ENCODE measurements around the gene MTOR. TPM values are rescaled to one million over a fixed set of nuclear protein-coding genes. Genes with fewer than 3 reads are reported as not detected.

Gene MTOR
- total RNA-seq, 1 donor from 2014 or later = 43.6 TPM

- Mint-ChIP-seq H3K9me3 (ENCODE audit: unreplicated experiment) (no peaks in the 10 kb centered on the region), H3K4me1 (ENCODE audit: low read depth, unreplicated experiment) (no peaks in the 10 kb centered on the region), H3K27ac (ENCODE audit: unreplicated experiment) (no peak overlapping the region), H3K36me3 (ENCODE audit: low read depth, unreplicated experiment) (peaks cover 38% of the 10 kb centered on the region), H3K4me3 (ENCODE audit: unreplicated experiment) (no peak overlapping the region), H3K27me3 (ENCODE audit: low read depth, unreplicated experiment) (no peaks in the 10 kb centered on the region)
- H3K9ac ChIP-seq (ENCODE audit: low read length) = no peak overlapping the region
- DNase-seq (ENCODE audit: low read depth) = no peak
- no peaks in the 10 kb centered on the region for H3K79me2 ChIP-seq (ENCODE audit: insufficient read depth, low read length)
- H3K4me1 ChIP-seq (ENCODE audit: insufficient read depth, low read length) = no peaks in the 10 kb centered on the region
- H3K27me3 ChIP-seq (ENCODE audit: insufficient read depth, low read length) = no peaks in the 10 kb centered on the region
- FAIRE-seq = no peak
- no peak overlapping the region for H3K4me2 ChIP-seq (ENCODE audit: low read length)
- TF ChIP-seq CTCF (IDR thresholded peaks at IDR 0.05; ENCODE audit: insufficient read depth, low read depth, low read length) (no peak), EZH2 (IDR thresholded peaks at IDR 0.05; ENCODE audit: insufficient read depth, low read length) (no peak)
- peaks cover 58% of the 10 kb centered on the region for H3K36me3 ChIP-seq (ENCODE audit: insufficient read depth, low read length)
- no peak overlapping the region for H2AFZ ChIP-seq (ENCODE audit: low read depth, low read length)
- no peak overlapping the region for H3K27ac ChIP-seq (ENCODE audit: low read depth, low read length)
- H3K4me3 ChIP-seq (ENCODE audit: insufficient read depth, low read depth, low read length) = no peak overlapping the region
- H4K20me1 ChIP-seq (ENCODE audit: insufficient read depth, low read length) = no peaks in the 10 kb centered on the region
- no peaks in the 10 kb centered on the region for H3K9me3 ChIP-seq (ENCODE audit: insufficient read depth, low read depth, low read length)
These were observed 136.4 kb downstream of the MTOR start for GRCh38 chr1:11125931-11126330.

GRCh38 chr1:11124965-11125364, 137.4 kb downstream of the MTOR start:
- no peak overlapping the region for H3K4me3 Mint-ChIP-seq (ENCODE audit: unreplicated experiment)
- Histone ChIP-seq H2AFZ (ENCODE audit: low read depth, low read length) (no peak overlapping the region), H3K36me3 (ENCODE audit: insufficient read depth, low read length) (peaks cover 60% of the 10 kb centered on the region), H3K9ac (ENCODE audit: low read length) (no peak overlapping the region), H3K9me3 (ENCODE audit: insufficient read depth, low read depth, low read length) (no peaks in the 10 kb centered on the region), H3K4me3 (ENCODE audit: insufficient read depth, low read depth, low read length) (no peak overlapping the region), H3K4me1 (ENCODE audit: insufficient read depth, low read length) (no peaks in the 10 kb centered on the region), H3K4me2 (ENCODE audit: low read length) (no peak overlapping the region), H3K27me3 (ENCODE audit: insufficient read depth, low read length) (no peaks in the 10 kb centered on the region), H3K27ac (ENCODE audit: low read depth, low read length) (no peak overlapping the region), H4K20me1 (ENCODE audit: insufficient read depth, low read length) (no peaks in the 10 kb centered on the region), H3K79me2 (ENCODE audit: insufficient read depth, low read length) (no peaks in the 10 kb centered on the region)
- no peak for FAIRE-seq
- DNase-seq (ENCODE audit: low read depth) = no peak
- no peaks in the 10 kb centered on the region for H3K4me1 Mint-ChIP-seq (ENCODE audit: low read depth, unreplicated experiment)
- H3K27ac Mint-ChIP-seq (ENCODE audit: unreplicated experiment) = no peak overlapping the region
- H3K36me3 Mint-ChIP-seq (ENCODE audit: low read depth, unreplicated experiment) = peaks cover 34% of the 10 kb centered on the region
- H3K9me3 Mint-ChIP-seq (ENCODE audit: unreplicated experiment) = no peaks in the 10 kb centered on the region
- H3K27me3 Mint-ChIP-seq (ENCODE audit: low read depth, unreplicated experiment) = no peaks in the 10 kb centered on the region
- TF ChIP-seq CTCF (IDR thresholded peaks at IDR 0.05; ENCODE audit: insufficient read depth, low read depth, low read length) (no peak), EZH2 (IDR thresholded peaks at IDR 0.05; ENCODE audit: insufficient read depth, low read length) (no peak)

GRCh38 chr1:11116318-11116717, 146.0 kb downstream of the MTOR start:
- H2AFZ ChIP-seq (ENCODE audit: low read depth, low read length) = no peak overlapping the region
- no peaks in the 10 kb centered on the region for H3K27me3 ChIP-seq (ENCODE audit: insufficient read depth, low read length)
- H3K36me3 ChIP-seq (ENCODE audit: insufficient read depth, low read length) = peaks cover 27% of the 10 kb centered on the region
- peaks cover 20% of the 10 kb centered on the region for H3K36me3 Mint-ChIP-seq (ENCODE audit: low read depth, unreplicated experiment)
- no peaks in the 10 kb centered on the region for H3K4me1 Mint-ChIP-seq (ENCODE audit: low read depth, unreplicated experiment)
- H3K9me3 Mint-ChIP-seq (ENCODE audit: unreplicated experiment) = no peaks in the 10 kb centered on the region
- no peak overlapping the region for H3K27ac ChIP-seq (ENCODE audit: low read depth, low read length)
- no peaks in the 10 kb centered on the region for H3K9me3 ChIP-seq (ENCODE audit: insufficient read depth, low read depth, low read length)
- DNase-seq (ENCODE audit: low read depth) (no peak), FAIRE-seq (no peak)
- no peaks in the 10 kb centered on the region for H4K20me1 ChIP-seq (ENCODE audit: insufficient read depth, low read length)
- no peak overlapping the region for H3K27ac Mint-ChIP-seq (ENCODE audit: unreplicated experiment)
- TF ChIP-seq CTCF (IDR thresholded peaks at IDR 0.05; ENCODE audit: insufficient read depth, low read depth, low read length) (no peak), EZH2 (IDR thresholded peaks at IDR 0.05; ENCODE audit: insufficient read depth, low read length) (no peak)
- no peaks in the 10 kb centered on the region for H3K4me1 ChIP-seq (ENCODE audit: insufficient read depth, low read length)
- no peaks in the 10 kb centered on the region for H3K79me2 ChIP-seq (ENCODE audit: insufficient read depth, low read length)
- no peak overlapping the region for H3K4me3 Mint-ChIP-seq (ENCODE audit: unreplicated experiment)
- no peak overlapping the region for H3K4me3 ChIP-seq (ENCODE audit: insufficient read depth, low read depth, low read length)
- no peak overlapping the region for H3K4me2 ChIP-seq (ENCODE audit: low read length)
- H3K9ac ChIP-seq (ENCODE audit: low read length) = no peak overlapping the region
- no peaks in the 10 kb centered on the region for H3K27me3 Mint-ChIP-seq (ENCODE audit: low read depth, unreplicated experiment)
